Coronary artery (tissue), 2 donors: ENCODE results near the gene RNU6-9.
A peak's percentile ranks its signal among the peaks of the same experiment; 100 is the strongest.

Source experiments
- DNase-seq: peaks from one replicate; pipeline ENCODE4 v3.0.0-alpha.2; 2017; ENCODE audit warnings: low spot score
- H3K27ac ChIP-seq, 2 donors: fragments of 200-600 bp; sonication (generic); one replicate each; pipeline ENCODE4 v1.5.1; 2016 to 2019
- H3K4me3 ChIP-seq: fragments of 200-600 bp; sonication (generic); 2 replicates; pipeline ENCODE4 v1.5.1; 2016; ENCODE audit warnings: mild to moderate bottlenecking, moderate library complexity
- CTCF ChIP-seq: fragments of 200-600 bp; sonication (generic); IDR thresholded peaks from one replicate; pipeline ENCODE4 v1.5.1; 2019; ENCODE audit warnings: antibody characterized with exemption

RNU6-9 gene

GRCh38 chr19:870314-870713, 23.0 kb upstream of the RNU6-9 start:
- peak overlapping the region; percentile 66 to 83 for H3K27ac ChIP-seq
- DNase-seq: no peak
- TF ChIP-seq CTCF: no peak
- H3K4me3 ChIP-seq: no peak overlapping the region

- Histone ChIP-seq H3K4me3 (no peak overlapping the region), H3K27ac (no peak overlapping the region)
- no peak for TF ChIP-seq CTCF
- DNase-seq: no peak
Measured at GRCh38 chr19:870963-871401, 22.3 kb upstream of the RNU6-9 start.

GRCh38 chr19:871446-872265, 21.6 kb upstream of the RNU6-9 start:
- Histone ChIP-seq H3K27ac (peak overlapping the region in 1 of 2 donors; percentile 62), H3K4me3 (no peak overlapping the region)
- TF ChIP-seq CTCF: no peak
- no peak for DNase-seq

- H3K4me3 ChIP-seq: no peak overlapping the region
- H3K27ac ChIP-seq: peak overlapping the region in 1 of 2 donors; percentile 62
- no peak for TF ChIP-seq CTCF
- DNase-seq: no peak
Measured at GRCh38 chr19:872266-872951, 20.9 kb upstream of the RNU6-9 start.

GRCh38 chr19:873084-873483, 20.2 kb upstream of the RNU6-9 start:
- Histone ChIP-seq H3K27ac (no peak overlapping the region), H3K4me3 (no peak overlapping the region)
- no peak for DNase-seq
- no peak for TF ChIP-seq CTCF

- DNase-seq: no peak
- H3K27ac ChIP-seq: no peak overlapping the region
Measured at GRCh38 chr19:873561-874041, 19.7 kb upstream of the RNU6-9 start.

More at GRCh38 chr19:873561-874041, 19.7 kb upstream of the RNU6-9 start:
- no peak for TF ChIP-seq CTCF
- H3K4me3 ChIP-seq: no peak overlapping the region
